Esophagus (tissue), 2 donors: ENCODE data around the gene HEBP1. TPM values are rescaled to one million over a fixed set of nuclear protein-coding genes. Genes with fewer than 3 reads are reported as not detected.
A peak's percentile ranks its signal among the peaks of the same experiment; 100 is the strongest.

Experiments
- H3K27ac ChIP-seq, 2 donors: one replicate each; pipeline ENCODE4 v1.5.1; 2013; ENCODE audit warnings: low read depth in 2 of 2, mild to moderate bottlenecking in 2 of 2, inconsistent platforms in 1 of 2, low read length in 1 of 2, moderate library complexity in 1 of 2
- H3K27me3 ChIP-seq, 2 donors: one replicate each; pipeline ENCODE4 v1.6.1; 2013; ENCODE audit warnings: low read length in 2 of 2, control low read depth in 1 of 2, mild to moderate bottlenecking in 1 of 2; ENCODE audit not compliant: insufficient read depth in 2 of 2, control insufficient read depth in 1 of 2
- H3K36me3 ChIP-seq, 2 donors: one replicate each; pipeline ENCODE4 v1.6.1; 2013; ENCODE audit warnings: low read length in 1 of 2; ENCODE audit not compliant: control insufficient read depth in 2 of 2, insufficient read depth in 2 of 2
- H3K4me1 ChIP-seq, 2 donors: one replicate each; pipeline ENCODE4 v1.6.1; 2013; ENCODE audit warnings: low read length in 1 of 2; ENCODE audit not compliant: control insufficient read depth in 2 of 2, insufficient read depth in 2 of 2
- H3K4me3 ChIP-seq, 2 donors: one replicate each; pipeline ENCODE4 v1.5.1; 2013; ENCODE audit warnings: low read length in 2 of 2, mild to moderate bottlenecking in 2 of 2, low read depth in 1 of 2, moderate library complexity in 1 of 2
- H3K9me3 ChIP-seq, 2 donors: one replicate each; pipeline ENCODE4 v1.6.1; 2013; ENCODE audit warnings: mild to moderate bottlenecking in 2 of 2, low read depth in 1 of 2, low read length in 1 of 2, moderate library complexity in 1 of 2; ENCODE audit not compliant: control insufficient read depth in 2 of 2, insufficient read depth in 1 of 2
- WGBS, 2 donors: extraction: QIAGEN DNeasy Blood & Tissue Kit; methylation state at CpG; one replicate each; pipeline ENCODE4 v1.1.7; 2013; 5-methylcytosine and 5-hydroxymethylcytosine counted together
- polyA plus RNA-seq, 2 donors: library from polyadenylated mRNA; stranded (reverse); fragments of 200-250 nt; gene quantifications; one replicate each; pipeline ENCODE4 v1.2.3, GENCODE V29; 2013
- donor health status: healthy with polysubstance abuse.
- donor health status: Bipolar disorder and iron deficiency.

The HEBP1 gene
- polyA plus RNA-seq, 2 donors, result 28.6 to 39.1 TPM

DNA sequence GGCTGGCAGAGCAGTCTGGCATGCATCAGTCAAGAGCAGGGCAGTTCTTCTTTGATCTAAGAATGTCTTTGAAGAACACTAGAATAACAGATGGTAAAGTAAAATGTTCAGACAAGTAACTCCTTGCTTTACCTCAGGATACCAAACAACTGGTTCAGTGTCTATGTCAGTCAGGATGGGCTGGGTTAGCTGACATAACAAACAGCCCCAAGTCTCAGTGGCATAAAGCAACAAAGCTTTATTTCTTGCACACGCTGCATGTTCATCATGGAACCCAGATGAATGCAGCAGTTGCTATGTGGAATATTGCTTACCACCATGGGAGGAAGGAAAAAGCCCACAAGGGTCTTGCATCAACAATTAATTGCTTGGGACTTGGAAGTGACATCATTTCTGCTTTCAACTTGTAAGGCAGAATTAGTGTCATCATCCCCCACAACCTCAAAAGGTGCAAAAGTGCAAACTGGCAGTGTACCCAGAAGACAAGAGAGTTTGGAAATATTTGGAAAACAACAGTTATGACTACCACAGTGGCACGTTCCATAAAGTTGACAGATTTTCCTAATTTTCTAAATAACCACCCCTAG lies 69.3 kb downstream of the HEBP1 start:
- H3K27ac ChIP-seq, result no peak overlapping the region
- no peak overlapping the region for H3K4me3 ChIP-seq
- H3K9me3 ChIP-seq, result no peaks in the 10 kb centered on the region
- H3K4me1 ChIP-seq, result peaks cover 0 to 2% of the 10 kb centered on the region in 2 donors
- WGBS, 2 donors, result 84 to 88% methylated on average over 2 of the region's 2 CpGs
- H3K36me3 ChIP-seq, result peaks cover 0 to 2% of the 10 kb centered on the region in 2 donors
- no peaks in the 10 kb centered on the region for H3K27me3 ChIP-seq

- peaks cover 0 to 2% of the 10 kb centered on the region in 2 donors for H3K4me1 ChIP-seq
- no peaks in the 10 kb centered on the region for H3K27me3 ChIP-seq
- 89 to 93% methylated on average over 6 of the region's 6 CpGs for WGBS, 2 donors
- H3K4me3 ChIP-seq, result no peak overlapping the region
- H3K27ac ChIP-seq, result no peak overlapping the region
- peaks cover 0 to 2% of the 10 kb centered on the region in 2 donors for H3K36me3 ChIP-seq
- H3K9me3 ChIP-seq, result no peaks in the 10 kb centered on the region
Observed at GRCh38 chr12:12929696-12930095, 70.4 kb downstream of the HEBP1 start.

DNA sequence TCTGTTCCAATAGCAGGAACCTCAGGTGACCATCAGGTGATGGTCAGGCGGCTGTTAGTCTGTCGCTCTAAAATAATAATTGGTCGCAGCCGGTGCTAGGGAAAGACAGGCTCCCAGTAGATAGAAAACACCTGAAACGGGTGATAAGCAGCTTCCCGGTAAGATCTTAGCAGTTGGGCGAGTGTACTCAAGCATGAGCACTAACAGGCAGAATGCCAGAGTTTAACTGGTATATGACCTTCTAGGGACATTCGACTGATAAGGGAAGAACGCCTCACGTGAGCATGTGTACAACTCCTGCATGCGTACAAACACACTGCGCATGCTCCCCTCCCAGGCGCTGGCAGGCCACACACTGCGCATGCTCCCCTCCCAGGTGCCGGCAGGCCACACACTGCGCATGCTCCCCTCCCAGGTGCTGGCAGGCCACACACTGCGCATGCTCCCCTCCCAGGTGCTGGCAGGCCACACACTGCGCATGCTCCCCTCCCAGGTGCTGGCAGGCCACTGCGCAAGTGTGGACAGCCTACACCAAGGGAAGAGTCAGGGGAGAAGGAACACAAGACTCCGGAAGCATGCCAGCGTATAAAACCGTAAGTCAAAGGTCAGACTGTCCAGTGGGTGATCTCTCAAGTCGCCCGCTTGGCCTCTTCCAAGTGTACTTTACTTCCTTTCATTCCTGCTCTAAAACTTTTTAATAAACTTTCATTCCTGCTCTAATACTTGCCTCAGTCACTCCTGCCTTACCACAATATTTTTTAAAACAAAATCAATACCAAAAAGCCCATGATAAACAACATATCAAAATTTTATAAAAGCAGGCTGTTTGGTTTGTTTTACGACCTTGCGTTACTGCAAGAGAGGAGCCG lies 72.6 kb downstream of the HEBP1 start:
- no peaks in the 10 kb centered on the region for H3K27me3 ChIP-seq
- peaks cover 0 to 2% of the 10 kb centered on the region in 2 donors for H3K4me1 ChIP-seq
- peak overlapping the region; percentile 15 to 56 for H3K4me3 ChIP-seq
- WGBS, 2 donors, result 41 to 42% methylated on average over 26 to 27 of the region's 27 CpGs
- no peaks in the 10 kb centered on the region for H3K9me3 ChIP-seq
- H3K36me3 ChIP-seq, result peaks cover 0 to 2% of the 10 kb centered on the region in 2 donors
- peak overlapping the region in 1 of 2 donors; percentile 26 for H3K27ac ChIP-seq

DNA sequence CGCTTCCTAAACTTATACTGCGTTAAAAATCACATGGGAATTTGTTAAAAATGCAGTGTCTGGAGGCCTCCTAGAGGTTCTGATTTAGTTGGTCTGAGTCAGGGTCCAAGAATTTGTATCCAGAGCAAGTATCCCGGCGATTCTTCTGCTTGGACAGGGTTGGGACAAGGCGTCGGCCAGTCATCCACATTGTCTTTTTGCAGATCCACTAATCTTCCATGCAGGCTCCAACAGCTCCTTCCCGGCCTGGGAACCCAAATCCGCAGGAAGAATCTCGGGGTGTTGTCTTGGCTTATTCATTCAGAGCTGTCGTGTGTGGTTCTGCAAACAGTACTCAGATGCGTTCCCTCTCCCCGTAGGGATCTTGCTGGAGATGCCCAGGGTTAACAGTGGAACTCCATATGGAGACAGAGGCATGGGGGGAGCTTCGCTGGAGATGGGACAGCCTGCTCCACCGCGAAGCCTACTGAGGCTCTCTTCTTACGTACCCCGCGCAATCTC lies 73.4 kb downstream of the HEBP1 start:
- Histone ChIP-seq H3K4me3 (no peak overlapping the region), H3K9me3 (no peaks in the 10 kb centered on the region), H3K4me1 (peaks cover 0 to 2% of the 10 kb centered on the region in 2 donors), H3K27me3 (no peaks in the 10 kb centered on the region), H3K27ac (no peak overlapping the region), H3K36me3 (peaks cover 0 to 2% of the 10 kb centered on the region in 2 donors)
- 72 to 73% methylated on average over 18 of the region's 18 CpGs for WGBS, 2 donors

- Histone ChIP-seq H3K27me3 (no peaks in the 10 kb centered on the region), H3K4me3 (no peak overlapping the region), H3K4me1 (peaks cover 0 to 2% of the 10 kb centered on the region in 2 donors), H3K36me3 (peaks cover 0 to 2% of the 10 kb centered on the region in 2 donors), H3K9me3 (no peaks in the 10 kb centered on the region), H3K27ac (no peak overlapping the region)
- WGBS, 2 donors, result 10 to 40% methylated on average over 1 of the region's 1 CpG
Observed at GRCh38 chr12:12925388-12925787, 74.7 kb downstream of the HEBP1 start.

Other genes starting within 250 kb of the HEBP1 start
- 1 to 10 TPM in 1 of 2 donors, under 1 TPM in 1; 0.77 to 2.4 TPM for gene APOLD1, start 214.6 kb downstream of the HEBP1 start, polyA plus RNA-seq
- gene DDX47, start 186.9 kb downstream of the HEBP1 start, polyA plus RNA-seq, result 10 to 100 TPM; 17.7 to 33.4 TPM
- gene GPRC5A, start 108.7 kb downstream of the HEBP1 start, polyA plus RNA-seq, result 10 to 100 TPM; 15.0 to 15.4 TPM
- under 1 TPM; 0.31 to 0.69 TPM for gene GPRC5D, start 48.1 kb downstream of the HEBP1 start, polyA plus RNA-seq
- 1 to 10 TPM in 1 of 2 donors, under 1 TPM in 1; 0.84 to 1.1 TPM for gene FAM234B, start 44.1 kb upstream of the HEBP1 start, polyA plus RNA-seq
- under 1 TPM in 1 of 2 donors, not detected in 1; 0.04 TPM for gene GSG1, start 103.4 kb upstream of the HEBP1 start, polyA plus RNA-seq
- 1,000 to 10,000 TPM; 1,597 to 1,599 TPM for gene EMP1, start 196.5 kb upstream of the HEBP1 start, polyA plus RNA-seq